AG08396 (cell line): ENCODE results near the gene RUVBL2.
A peak's percentile ranks its signal among the peaks of the same experiment; 100 is the strongest.

ENCODE experiments used
- DNase-seq: peaks from one replicate; pipeline ENCODE4 v3.0.0; 2012; ENCODE audit warnings: low spot score, mixed read lengths

The RUVBL2 gene

GRCh38 chr19:48989701-48990291 lies 3.9 kb upstream of the RUVBL2 start:
- DNase-seq = no peak

GRCh38 chr19:48990400-48990799 lies 3.3 kb upstream of the RUVBL2 start:
- no peak for DNase-seq

- no peak for DNase-seq
These were observed 2.6 kb upstream of the RUVBL2 start for GRCh38 chr19:48991011-48991609.

- DNase-seq = peak; percentile 89
These were observed 1.7 kb upstream of the RUVBL2 start for GRCh38 chr19:48991873-48992580.

- no peak for DNase-seq
These were observed 1.0 kb upstream of the RUVBL2 start for GRCh38 chr19:48992581-48993174.

GRCh38 chr19:48994035-48994386 lies 324 bp downstream of the RUVBL2 start:
- DNase-seq = no peak

- DNase-seq = peak; percentile 64
These were observed 4.3 kb downstream of the RUVBL2 start for GRCh38 chr19:48997972-48998371.

- DNase-seq = peak; percentile 73
These were observed 6.0 kb downstream of the RUVBL2 start for GRCh38 chr19:48999481-49000325.

GRCh38 chr19:49004133-49004532 lies 10.4 kb downstream of the RUVBL2 start:
- DNase-seq = no peak

GRCh38 chr19:49004964-49005614 lies 11.4 kb downstream of the RUVBL2 start:
- DNase-seq = no peak

GRCh38 chr19:49006905-49007304 lies 13.2 kb downstream of the RUVBL2 start:
- DNase-seq = no peak

GRCh38 chr19:49009828-49010227 lies 16.1 kb downstream of the RUVBL2 start:
- DNase-seq = no peak

GRCh38 chr19:49010453-49010852 lies 16.8 kb downstream of the RUVBL2 start:
- DNase-seq = no peak

GRCh38 chr19:49011194-49011593 lies 17.5 kb downstream of the RUVBL2 start:
- no peak for DNase-seq

- DNase-seq = no peak
These were observed 20.6 kb downstream of the RUVBL2 start for GRCh38 chr19:49014123-49014869.

GRCh38 chr19:49014870-49015255 lies 21.2 kb downstream of the RUVBL2 start:
- no peak for DNase-seq

- DNase-seq = no peak
These were observed 22.6 kb downstream of the RUVBL2 start for GRCh38 chr19:49016067-49016839.

- no peak for DNase-seq
These were observed 23.5 kb downstream of the RUVBL2 start, which contains the start of gene LHB for GRCh38 chr19:49017041-49017665. TSS of gene LHB (minus strand) at chr19:49017091. CDS start at chr19:49017081, 10 bp downstream.

- peak; percentile 88 for DNase-seq
These were observed 24.1 kb downstream of the RUVBL2 start for GRCh38 chr19:49017666-49018351.
